Natural killer cell (primary cell): ENCODE data around the gene ANKFN1. TPM values are rescaled to one million over a fixed set of nuclear protein-coding genes. Genes with fewer than 3 reads are reported as not detected.

ENCODE experiments used
- ATAC-seq, 3 donors: fragments of 150-1000 bp in 2 of 3; fragments of 200-7000 bp in 1 of 3; cut with Tn5 transposase; 1 replicate in 1 of 3; 2 replicates in 2 of 3; pipeline ENCODE4 v1.10.0; 2021; ENCODE audit warnings: mild to moderate bottlenecking in 2 of 3, moderate library complexity in 2 of 3
- DNase-seq, 2 donors: peaks; one replicate each; pipeline versions ENCODE4 v3.0.0 to v3.0.0-alpha.2; 2013 to 2021; ENCODE audit warnings: mixed read lengths in 1 of 2
- H3K27ac ChIP-seq: one replicate; pipeline ENCODE4 v1.5.1; 2013; ENCODE audit warnings: mild to moderate bottlenecking, low read length
- H3K27me3 ChIP-seq: one replicate; pipeline ENCODE4 v1.6.1; 2013; ENCODE audit warnings: low read length; ENCODE audit not compliant: control insufficient read depth, insufficient read depth
- H3K36me3 ChIP-seq: one replicate; pipeline ENCODE4 v1.6.1; 2013; ENCODE audit warnings: low read length; ENCODE audit not compliant: control insufficient read depth, insufficient read depth
- H3K4me1 ChIP-seq: one replicate; pipeline ENCODE4 v1.6.1; 2013; ENCODE audit warnings: low read length; ENCODE audit not compliant: control insufficient read depth, insufficient read depth
- H3K4me3 ChIP-seq: one replicate; pipeline ENCODE4 v1.5.1; 2013; ENCODE audit warnings: low read length
- H3K9me3 ChIP-seq: one replicate; pipeline ENCODE4 v1.6.1; 2013; ENCODE audit warnings: low read length; ENCODE audit not compliant: control insufficient read depth, insufficient read depth
- H3K27ac Mint-ChIP-seq, 2 donors: one replicate each; pipeline ENCODE4 v1.8.0; 2022; ENCODE audit warnings: mild to moderate bottlenecking in 2 of 2, mixed read lengths in 2 of 2, moderate library complexity in 1 of 2
- H3K27me3 Mint-ChIP-seq, 2 donors: one replicate each; pipeline ENCODE4 v1.8.0; 2022; ENCODE audit warnings: low read depth in 2 of 2, mixed read lengths in 2 of 2
- H3K36me3 Mint-ChIP-seq: one replicate; pipeline ENCODE4 v1.8.0; 2022; ENCODE audit warnings: mixed read lengths
- H3K4me1 Mint-ChIP-seq, 2 donors: one replicate each; pipeline ENCODE4 v1.8.0; 2022; ENCODE audit warnings: mixed read lengths in 2 of 2
- H3K4me3 Mint-ChIP-seq: one replicate; pipeline ENCODE4 v1.8.0; 2022; ENCODE audit warnings: mild to moderate bottlenecking, moderate library complexity, mixed read lengths
- H3K9me3 Mint-ChIP-seq, 2 donors: one replicate each; pipeline ENCODE4 v1.8.0; 2022; ENCODE audit warnings: mixed read lengths in 2 of 2
- CTCF ChIP-seq: fragments of 200-600 bp; IDR thresholded peaks from one replicate; pipeline ENCODE4 v1.8.0; 2022; ENCODE audit warnings: antibody characterized with exemption
- WGBS: methylation state at CpG from one replicate; pipeline ENCODE4 v1.1.7; 2013; ENCODE audit warnings: missing lambda C conversion rate; ENCODE audit not compliant: insufficient coverage; 5-methylcytosine and 5-hydroxymethylcytosine counted together
- intact Hi-C: fragments of 100-400 bp; cut with micrococcal nuclease; formaldehyde crosslinking; loops from one replicate; pipeline ENCODE4 v1.14.2; 2022
- total RNA-seq, 4 donors: library from RNA; stranded (reverse); fragments of 120-200 nt in 1 of 4; gene quantifications; one replicate each; pipeline versions ENCODE4 v1.2.3 to v1.2.4, GENCODE V29; 2013 to 2022

ANKFN1 gene
- total RNA-seq, 3 donors from 2014 or later (not counting 1 experiment from before 2014, with no cell fraction given): not detected

DNA sequence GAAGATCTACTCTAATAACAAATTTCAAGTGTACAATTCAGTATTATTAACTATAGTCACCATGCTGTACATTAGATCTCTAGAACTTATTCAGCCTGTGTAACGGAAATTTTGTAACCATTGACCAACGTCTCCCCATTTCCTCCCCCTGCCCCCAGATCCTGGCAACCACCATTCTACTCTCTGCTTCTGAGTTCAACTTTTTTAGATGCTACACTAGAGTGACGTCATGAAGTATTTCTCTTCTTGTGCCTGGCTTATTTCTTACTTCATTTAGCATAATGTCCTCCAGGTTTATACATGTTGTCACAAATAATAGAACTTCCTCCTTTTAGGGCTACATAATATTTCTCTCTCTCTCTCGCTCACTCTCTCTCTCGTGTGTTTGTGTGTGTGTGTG is 157.5 kb downstream of the ANKFN1 start:
- H3K27ac Mint-ChIP-seq: no peak overlapping the region
- H3K27ac ChIP-seq: no peak overlapping the region
- H3K36me3 Mint-ChIP-seq: no peaks in the 10 kb centered on the region
- no peaks in the 10 kb centered on the region for H3K4me1 Mint-ChIP-seq
- TF ChIP-seq CTCF: no peak
- no peaks in the 10 kb centered on the region for H3K9me3 ChIP-seq
- no peaks in the 10 kb centered on the region for H3K9me3 Mint-ChIP-seq
- DNase-seq (no peak), ATAC-seq (peak in 1 of 3 donors; percentile 44)
- intact Hi-C loops: no loop called here
- H3K27me3 Mint-ChIP-seq: peaks cover 5 to 7% of the 10 kb centered on the region in 2 donors
- no peaks in the 10 kb centered on the region for H3K36me3 ChIP-seq
- H3K4me3 ChIP-seq: no peak overlapping the region
- H3K4me3 Mint-ChIP-seq: no peak overlapping the region
- H3K4me1 ChIP-seq: no peaks in the 10 kb centered on the region
- 59% methylated on average over 3 of the region's 5 CpGs for WGBS
- H3K27me3 ChIP-seq: no peaks in the 10 kb centered on the region

DNA sequence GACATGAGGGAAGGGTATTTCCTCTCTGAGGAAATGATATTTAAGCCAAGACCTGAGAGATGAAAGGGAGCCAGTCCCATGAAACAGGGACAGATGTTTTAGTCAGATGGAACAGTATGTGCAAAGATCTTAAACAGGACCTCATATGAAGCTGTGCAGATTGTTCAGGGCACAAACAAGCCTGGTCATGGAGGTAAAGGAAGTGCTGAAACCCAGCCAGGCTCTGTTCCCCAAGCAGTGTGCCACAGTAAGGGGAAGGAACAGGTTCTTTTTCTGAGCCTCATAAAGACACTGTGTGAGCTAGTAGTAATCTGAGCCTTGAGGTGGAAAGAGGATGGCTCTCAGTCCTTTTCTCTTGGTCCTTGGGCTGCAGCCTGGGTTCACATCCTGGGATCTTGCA is 159.9 kb downstream of the ANKFN1 start:
- DNase-seq (no peak), ATAC-seq (peak in 1 of 3 donors; percentile 80)
- Mint-ChIP-seq H3K27ac (no peak overlapping the region), H3K9me3 (no peaks in the 10 kb centered on the region), H3K4me1 (no peaks in the 10 kb centered on the region), H3K36me3 (no peaks in the 10 kb centered on the region), H3K4me3 (no peak overlapping the region), H3K27me3 (no peaks in the 10 kb centered on the region)
- Histone ChIP-seq H3K9me3 (no peaks in the 10 kb centered on the region), H3K36me3 (no peaks in the 10 kb centered on the region), H3K27ac (no peak overlapping the region), H3K4me3 (no peak overlapping the region), H3K4me1 (no peaks in the 10 kb centered on the region), H3K27me3 (no peaks in the 10 kb centered on the region)
- intact Hi-C loops: no loop called here
- TF ChIP-seq CTCF: no peak

GRCh38 chr17:56314026-56314425 is 160.8 kb downstream of the ANKFN1 start:
- TF ChIP-seq CTCF: no peak
- no peaks in the 10 kb centered on the region for H3K27me3 Mint-ChIP-seq
- intact Hi-C loops: no loop called here
- no peaks in the 10 kb centered on the region for H3K36me3 ChIP-seq
- H3K4me3 ChIP-seq: no peak overlapping the region
- H3K4me3 Mint-ChIP-seq: no peak overlapping the region
- H3K4me1 Mint-ChIP-seq: no peaks in the 10 kb centered on the region
- ATAC-seq (no peak), DNase-seq (no peak)
- no peaks in the 10 kb centered on the region for H3K36me3 Mint-ChIP-seq
- no peaks in the 10 kb centered on the region for H3K9me3 Mint-ChIP-seq
- 50% methylated on average over 1 of the region's 3 CpGs for WGBS
- H3K27me3 ChIP-seq: no peaks in the 10 kb centered on the region
- no peaks in the 10 kb centered on the region for H3K4me1 ChIP-seq
- H3K27ac ChIP-seq: no peak overlapping the region
- no peak overlapping the region for H3K27ac Mint-ChIP-seq
- H3K9me3 ChIP-seq: no peaks in the 10 kb centered on the region

- WGBS: 87% methylated on average over 4 of the region's 4 CpGs
- Mint-ChIP-seq H3K4me1 (no peaks in the 10 kb centered on the region), H3K27ac (no peak overlapping the region), H3K9me3 (no peaks in the 10 kb centered on the region), H3K36me3 (no peaks in the 10 kb centered on the region), H3K27me3 (no peaks in the 10 kb centered on the region), H3K4me3 (no peak overlapping the region)
- Histone ChIP-seq H3K4me1 (no peaks in the 10 kb centered on the region), H3K36me3 (no peaks in the 10 kb centered on the region), H3K4me3 (no peak overlapping the region), H3K9me3 (no peaks in the 10 kb centered on the region), H3K27me3 (no peaks in the 10 kb centered on the region), H3K27ac (no peak overlapping the region)
- DNase-seq (no peak), ATAC-seq (no peak)
- TF ChIP-seq CTCF: no peak
- intact Hi-C loops: no loop called here
Observed at GRCh38 chr17:56314984-56315602, 161.8 kb downstream of the ANKFN1 start.
